ENCODE measurements around the gene CAAP1.

CAAP1 gene

GRCh38 chr9:26928902-26929495 is 36.4 kb upstream of the CAAP1 start:
- Mint-ChIP-seq H3K27ac (peak overlapping the region; percentile 97), H3K4me3 (no peak overlapping the region), H3K36me3 (ENCODE audit: low read depth) (peaks cover 56% of the 10 kb centered on the region), H3K27me3 (ENCODE audit: low read depth, poor library complexity) (no peaks in the 10 kb centered on the region), H3K9me3 (no peaks in the 10 kb centered on the region), H3K4me1 (no peaks in the 10 kb centered on the region)
- no peak for DNase-seq
- TF ChIP-seq CTCF (IDR thresholded peaks at IDR 0.05): no peak

- no peaks in the 10 kb centered on the region for H3K4me1 Mint-ChIP-seq
- no peaks in the 10 kb centered on the region for H3K27me3 Mint-ChIP-seq (ENCODE audit: low read depth, poor library complexity)
- DNase-seq: no peak
- H3K9me3 Mint-ChIP-seq: no peaks in the 10 kb centered on the region
- H3K4me3 Mint-ChIP-seq: no peak overlapping the region
- no peak for TF ChIP-seq CTCF (IDR thresholded peaks at IDR 0.05)
- no peak overlapping the region for H3K27ac Mint-ChIP-seq
- H3K36me3 Mint-ChIP-seq (ENCODE audit: low read depth): peaks cover 63% of the 10 kb centered on the region
Observed at GRCh38 chr9:26925609-26926008, 33.0 kb upstream of the CAAP1 start.

GRCh38 chr9:26919698-26920097 is 27.1 kb upstream of the CAAP1 start:
- no peak overlapping the region for H3K27ac Mint-ChIP-seq
- no peak overlapping the region for H3K4me3 Mint-ChIP-seq
- no peaks in the 10 kb centered on the region for H3K4me1 Mint-ChIP-seq
- no peak for TF ChIP-seq CTCF (IDR thresholded peaks at IDR 0.05)
- H3K27me3 Mint-ChIP-seq (ENCODE audit: low read depth, poor library complexity): no peaks in the 10 kb centered on the region
- no peak for DNase-seq
- peaks cover 72% of the 10 kb centered on the region for H3K36me3 Mint-ChIP-seq (ENCODE audit: low read depth)
- H3K9me3 Mint-ChIP-seq: no peaks in the 10 kb centered on the region

GRCh38 chr9:26913138-26913668 is 20.6 kb upstream of the CAAP1 start:
- H3K27me3 Mint-ChIP-seq (ENCODE audit: low read depth, poor library complexity): no peaks in the 10 kb centered on the region
- H3K4me3 Mint-ChIP-seq: no peak overlapping the region
- peaks cover 53% of the 10 kb centered on the region for H3K36me3 Mint-ChIP-seq (ENCODE audit: low read depth)
- H3K27ac Mint-ChIP-seq: no peak overlapping the region
- no peak for DNase-seq
- H3K4me1 Mint-ChIP-seq: no peaks in the 10 kb centered on the region
- no peaks in the 10 kb centered on the region for H3K9me3 Mint-ChIP-seq
- no peak for TF ChIP-seq CTCF (IDR thresholded peaks at IDR 0.05)

- Mint-ChIP-seq H3K9me3 (no peaks in the 10 kb centered on the region), H3K27me3 (ENCODE audit: low read depth, poor library complexity) (peaks cover 4% of the 10 kb centered on the region), H3K4me3 (no peak overlapping the region), H3K4me1 (no peaks in the 10 kb centered on the region), H3K36me3 (ENCODE audit: low read depth) (peaks cover 44% of the 10 kb centered on the region), H3K27ac (no peak overlapping the region)
- DNase-seq: no peak
- TF ChIP-seq CTCF (IDR thresholded peaks at IDR 0.05): no peak
Observed at GRCh38 chr9:26904671-26905070, 12.1 kb upstream of the CAAP1 start.

- H3K27me3 Mint-ChIP-seq (ENCODE audit: low read depth, poor library complexity): peaks cover 4% of the 10 kb centered on the region
- no peak overlapping the region for H3K27ac Mint-ChIP-seq
Observed at GRCh38 chr9:26904070-26904469, 11.5 kb upstream of the CAAP1 start.

More at GRCh38 chr9:26904070-26904469, 11.5 kb upstream of the CAAP1 start:
- peaks cover 38% of the 10 kb centered on the region for H3K36me3 Mint-ChIP-seq (ENCODE audit: low read depth)
- no peak overlapping the region for H3K4me3 Mint-ChIP-seq
- no peak for DNase-seq
- H3K9me3 Mint-ChIP-seq: no peaks in the 10 kb centered on the region
- no peak for TF ChIP-seq CTCF (IDR thresholded peaks at IDR 0.05)
- no peaks in the 10 kb centered on the region for H3K4me1 Mint-ChIP-seq

Data from nephron progenitor cell (in vitro differentiated cells).